GM21381 (cell line): ENCODE data around the gene YTHDF1.

Experiments used
- ATAC-seq: cut with Tn5 transposase; IDR thresholded peaks from one replicate; pipeline ENCODE4 v1.9.1; 2021; ENCODE audit warnings: mild to moderate bottlenecking, moderate library complexity; ENCODE audit not compliant: unreplicated experiment

YTHDF1 gene

DNA sequence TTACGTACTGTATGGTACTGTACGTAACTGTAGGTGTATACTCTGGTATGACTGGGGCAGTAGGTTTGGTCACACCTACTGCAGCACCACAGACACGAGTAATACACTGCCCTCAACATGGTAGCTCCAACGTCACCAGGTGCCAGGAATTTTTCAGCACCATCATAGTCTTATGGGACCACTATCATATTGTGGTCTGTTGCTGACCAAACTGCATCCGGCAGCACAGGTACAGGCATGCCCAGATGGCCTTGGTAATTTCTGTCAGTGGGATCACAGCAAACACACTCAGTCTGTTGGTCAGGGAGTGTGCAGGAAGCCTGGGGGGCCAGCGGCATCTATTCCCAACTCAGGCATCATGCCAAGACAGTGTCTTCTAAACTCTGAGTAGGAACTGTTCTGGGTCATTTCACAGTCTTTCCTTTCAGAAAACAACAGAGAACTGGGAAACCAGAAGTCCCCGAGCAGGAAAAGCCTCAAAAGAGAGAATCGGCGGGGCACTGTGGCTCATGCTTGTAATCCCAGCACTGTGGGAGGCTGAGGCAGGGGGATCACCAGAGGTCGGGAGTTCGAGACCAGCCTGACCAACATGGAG is 5.8 kb downstream of the YTHDF1 start:
- no peak for ATAC-seq

DNA sequence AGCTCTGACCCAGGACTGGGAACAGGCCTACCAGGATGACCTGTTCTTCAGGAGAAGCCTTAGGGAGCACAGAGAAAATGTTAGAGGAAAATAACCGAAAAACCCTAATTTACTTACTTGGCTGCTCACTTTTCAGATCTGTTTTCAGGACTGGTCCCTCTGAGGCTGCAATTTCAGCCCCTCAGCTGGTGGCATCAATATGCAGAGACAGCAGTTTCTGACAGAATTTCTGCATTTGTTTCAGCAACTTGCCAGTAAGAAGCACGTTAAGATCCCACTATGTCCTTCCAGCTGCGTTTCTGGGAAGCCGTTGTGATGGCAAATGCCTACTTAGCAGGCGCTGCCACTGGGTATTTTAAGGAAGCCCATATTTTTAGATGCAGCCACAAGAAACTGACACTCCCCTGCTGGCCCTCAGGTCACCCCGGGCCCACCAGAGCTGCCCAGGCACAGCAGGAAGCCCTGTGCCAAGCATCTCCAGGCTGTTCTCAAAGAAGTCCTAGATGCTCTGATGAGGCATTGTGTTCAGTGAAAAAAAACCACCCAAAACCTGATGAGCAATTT is 7.5 kb downstream of the YTHDF1 start:
- no peak for ATAC-seq

DNA sequence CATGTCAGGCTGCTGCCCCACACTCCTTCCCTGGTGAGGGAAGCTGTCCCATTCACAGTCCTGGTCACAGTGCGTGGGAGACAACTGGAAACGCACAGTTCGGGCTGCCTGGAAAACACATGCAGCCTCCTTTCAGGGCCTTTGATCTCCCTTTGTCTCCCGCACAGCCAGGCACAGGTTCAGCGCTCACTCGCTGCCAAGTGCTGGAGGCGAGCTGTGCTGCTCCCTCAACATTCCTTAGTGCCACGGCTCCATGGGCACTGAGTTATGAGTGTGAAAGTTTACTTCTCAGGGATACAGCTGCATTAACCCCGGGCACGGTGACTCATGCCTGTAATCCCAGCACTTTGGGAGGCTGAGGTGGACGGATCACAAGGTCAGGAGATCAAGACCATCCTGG is 9.1 kb downstream of the YTHDF1 start:
- ATAC-seq = no peak

DNA sequence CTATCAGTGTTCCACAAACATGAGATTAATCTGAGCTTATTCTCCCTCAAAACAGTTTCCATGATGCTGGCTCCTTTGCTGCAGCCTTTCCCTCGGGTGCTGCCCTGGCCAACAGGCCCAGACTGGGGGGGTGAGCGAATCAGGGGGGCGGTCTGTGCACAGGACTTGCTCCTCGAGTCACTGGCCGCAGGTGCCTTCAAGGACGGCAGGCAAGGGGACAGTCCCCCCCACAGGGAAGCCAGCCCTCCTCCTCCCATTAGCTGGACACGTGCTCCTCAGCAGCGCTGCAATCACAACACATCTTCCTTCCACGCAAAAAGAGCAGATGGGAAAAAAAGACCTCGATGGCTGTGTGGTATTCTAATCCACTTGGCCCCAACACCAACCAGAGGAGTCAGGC is 10.0 kb downstream of the YTHDF1 start:
- ATAC-seq = no peak

DNA sequence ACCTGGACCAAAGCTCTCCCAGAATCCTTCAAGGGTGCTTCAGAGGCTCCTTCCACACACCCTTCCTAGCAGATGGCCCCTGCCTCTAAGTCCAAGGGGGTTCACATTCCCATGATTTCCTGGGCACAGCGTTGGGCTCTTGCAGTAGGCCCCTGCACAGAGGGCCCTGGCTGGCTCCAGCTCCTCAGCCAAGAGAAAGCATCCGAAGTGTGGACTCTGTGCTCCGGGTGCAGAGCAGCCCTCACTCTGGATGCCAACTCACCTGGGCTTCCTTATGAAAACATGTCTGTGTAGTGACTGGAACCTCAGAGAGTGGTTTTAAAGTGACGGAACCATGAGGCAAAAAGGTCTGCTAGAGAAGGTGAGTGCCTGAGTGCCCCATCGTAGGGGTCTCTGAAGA is 11.6 kb downstream of the YTHDF1 start:
- ATAC-seq = no peak

DNA sequence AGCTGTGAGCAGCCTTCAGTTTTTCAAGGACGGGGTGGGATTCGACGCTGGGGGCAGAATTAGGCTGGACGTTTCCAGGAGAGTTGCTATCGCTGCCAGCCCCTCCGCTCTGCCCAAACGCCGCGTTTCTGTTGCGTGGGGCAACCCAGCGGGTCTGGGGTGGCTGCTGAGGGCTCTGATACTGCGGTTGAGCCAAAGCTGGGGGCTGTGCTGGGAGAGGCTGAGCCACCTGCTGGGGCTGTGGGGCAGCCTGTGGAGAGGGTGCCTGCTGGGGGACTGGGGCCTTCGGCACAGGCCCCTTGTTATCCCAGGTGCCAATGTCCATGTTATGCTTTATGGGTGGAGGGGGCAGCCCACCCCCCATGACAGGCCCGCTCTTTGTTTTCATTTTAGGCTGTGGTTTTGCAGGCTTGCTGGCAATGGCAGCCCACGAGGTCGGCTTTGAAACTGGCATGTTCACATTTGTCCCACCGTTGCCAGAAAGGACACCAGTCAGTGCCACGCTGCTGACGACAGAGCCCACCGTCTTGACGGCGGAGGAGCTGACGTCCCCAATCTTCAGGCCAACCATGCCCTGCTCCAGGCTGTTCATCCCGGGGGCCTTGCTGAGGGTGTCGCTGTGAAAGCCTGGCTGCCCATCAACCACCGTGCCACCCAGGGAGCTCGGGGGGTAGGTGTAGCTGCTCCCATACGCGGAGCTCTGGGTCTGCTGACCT is 13.0 kb downstream of the YTHDF1 start:
- no peak for ATAC-seq

DNA sequence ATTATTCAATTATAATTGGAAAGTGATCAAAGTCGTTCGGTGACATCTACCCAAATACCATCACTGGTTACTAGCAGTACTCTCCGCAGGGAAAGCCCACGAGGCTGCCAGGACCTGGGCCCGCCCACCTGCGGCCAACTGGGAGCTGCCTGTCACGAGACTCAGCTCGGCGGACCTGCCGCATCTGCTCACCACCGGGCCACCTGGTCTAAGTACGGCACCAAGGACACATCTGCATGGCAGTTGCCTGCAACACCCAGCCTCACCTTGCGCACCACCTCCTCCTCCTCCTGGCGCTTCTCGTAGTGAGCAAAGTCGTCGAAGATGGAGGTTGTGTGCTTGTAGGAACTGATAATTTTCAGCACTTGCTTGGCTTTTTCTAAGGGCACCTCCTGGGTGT is 13.9 kb downstream of the YTHDF1 start:
- ATAC-seq = no peak

DNA sequence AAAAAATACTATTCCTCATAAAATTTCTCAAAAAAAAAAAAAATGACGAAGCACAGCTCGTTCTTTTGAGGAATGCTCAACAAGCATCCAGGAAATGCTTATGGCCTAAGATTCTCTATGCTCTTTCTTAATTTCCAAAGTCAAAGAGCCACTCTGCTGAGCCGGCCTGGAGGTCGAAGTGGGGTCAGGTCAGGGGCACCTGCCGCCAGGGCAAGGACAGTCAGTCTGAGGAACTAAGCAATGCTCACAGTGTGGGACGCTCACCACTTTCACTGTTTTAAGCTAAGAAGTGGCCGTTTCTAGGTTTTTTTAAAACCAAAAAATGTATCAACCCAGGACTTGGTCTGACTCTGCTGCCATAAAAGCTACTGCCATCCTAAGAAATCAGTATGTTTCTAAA is 17.3 kb downstream of the YTHDF1 start:
- ATAC-seq = no peak

DNA sequence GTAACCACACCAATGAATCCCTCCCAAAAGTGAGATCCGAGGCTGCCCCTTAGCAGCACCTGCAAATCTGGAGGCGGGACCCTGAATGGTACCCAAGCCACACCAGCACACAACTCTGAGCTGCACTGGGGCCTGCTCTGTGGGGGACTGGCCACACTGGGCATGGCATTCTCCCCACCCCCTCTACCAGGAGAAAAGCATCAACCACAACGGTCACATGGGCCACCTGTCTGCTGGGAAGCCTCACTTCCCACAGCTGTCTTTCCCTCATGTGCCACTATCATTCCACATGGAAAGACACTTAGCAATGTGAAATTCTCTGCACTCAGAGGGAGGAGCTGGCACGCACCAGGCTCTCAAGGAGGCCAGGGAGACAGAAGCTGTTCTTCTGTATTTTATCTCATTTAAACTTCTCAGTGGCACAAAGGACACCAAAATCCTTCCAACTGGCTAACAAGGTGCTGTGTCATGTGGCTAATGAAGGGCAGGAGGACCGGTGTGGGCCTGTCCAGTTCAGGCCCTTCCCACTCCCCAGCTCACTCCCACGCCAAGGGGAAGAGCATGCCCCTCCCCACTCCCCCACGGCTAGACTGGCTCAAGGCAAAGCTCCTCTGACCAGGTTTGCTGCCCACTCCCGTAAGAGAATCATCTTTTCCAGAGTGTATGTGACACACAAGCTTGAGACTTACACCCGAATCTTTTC is 19.0 kb downstream of the YTHDF1 start:
- no peak for ATAC-seq

DNA sequence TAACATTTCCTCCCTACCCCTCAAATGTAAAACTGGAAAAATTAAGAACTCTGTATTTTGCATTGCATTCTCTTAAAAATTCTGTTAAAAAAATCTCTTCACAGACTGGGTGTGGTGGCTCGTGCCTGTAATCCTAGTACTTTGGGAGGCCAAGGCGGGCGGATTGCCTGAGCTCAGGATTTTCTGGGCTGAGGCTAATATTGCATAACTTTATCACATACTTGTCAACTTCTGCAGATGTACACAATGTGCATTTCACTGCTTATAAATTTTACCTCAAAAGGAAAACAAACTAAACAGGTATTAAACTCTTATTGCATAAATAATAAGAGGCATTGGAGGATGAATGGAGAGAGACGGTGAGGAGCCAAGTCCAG is 21.1 kb downstream of the YTHDF1 start:
- ATAC-seq = no peak

DNA sequence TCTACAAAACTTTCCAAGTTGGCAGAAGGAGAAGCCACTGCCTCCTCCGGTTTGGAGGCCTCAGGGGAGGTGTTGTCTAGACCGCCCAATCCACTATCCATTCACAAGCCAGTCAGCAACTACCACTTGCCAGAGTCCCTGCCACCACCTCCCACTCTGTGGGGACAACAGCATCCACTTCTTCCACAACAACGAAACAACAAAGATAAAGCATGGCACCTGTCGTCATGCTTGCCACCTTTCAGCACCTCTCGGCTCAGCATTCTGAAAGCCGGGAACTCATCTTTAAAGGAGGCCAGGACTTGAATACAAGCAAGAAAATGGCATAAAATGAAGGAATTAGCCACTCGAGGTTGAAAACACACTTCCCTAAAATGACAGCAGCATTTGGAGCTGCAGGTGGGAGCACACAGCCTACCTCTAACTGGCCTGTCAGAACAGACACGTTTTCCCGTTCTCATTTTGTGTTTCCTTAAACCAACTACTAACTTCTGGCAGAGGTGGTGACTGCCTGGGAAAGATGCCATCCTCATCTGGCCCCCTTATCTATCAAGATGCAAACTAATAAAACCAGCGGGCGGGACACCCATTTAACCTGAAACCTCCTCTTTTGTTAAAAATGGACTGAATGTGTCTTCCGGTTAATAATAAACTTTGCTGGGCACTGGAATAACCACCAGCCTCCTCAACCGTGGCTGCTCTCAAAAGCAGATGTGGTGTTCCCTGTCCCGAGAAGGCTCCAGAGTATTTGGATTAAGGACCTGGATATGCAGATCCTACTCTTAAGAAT is 21.7 kb downstream of the YTHDF1 start:
- ATAC-seq = no peak

DNA sequence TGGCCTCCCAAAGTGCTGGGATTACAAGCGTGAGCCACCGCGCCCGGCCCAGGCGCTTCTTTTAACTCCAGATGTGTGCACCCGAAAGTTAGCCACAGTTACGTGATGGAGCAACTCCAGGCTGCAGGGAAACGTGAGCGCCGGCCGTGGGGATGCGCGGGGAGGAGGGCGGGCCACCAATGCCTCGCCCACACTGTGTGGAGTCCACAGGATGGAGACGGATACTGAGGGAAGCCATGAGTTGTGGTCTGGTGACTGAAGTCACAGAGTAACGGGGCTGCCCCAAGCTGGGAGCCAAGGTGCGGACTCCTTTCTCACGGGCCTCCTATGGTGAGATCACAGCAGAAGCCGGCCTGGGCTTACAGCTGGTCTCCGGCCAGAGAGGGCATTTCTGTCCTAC is 23.2 kb downstream of the YTHDF1 start:
- no peak for ATAC-seq

DNA sequence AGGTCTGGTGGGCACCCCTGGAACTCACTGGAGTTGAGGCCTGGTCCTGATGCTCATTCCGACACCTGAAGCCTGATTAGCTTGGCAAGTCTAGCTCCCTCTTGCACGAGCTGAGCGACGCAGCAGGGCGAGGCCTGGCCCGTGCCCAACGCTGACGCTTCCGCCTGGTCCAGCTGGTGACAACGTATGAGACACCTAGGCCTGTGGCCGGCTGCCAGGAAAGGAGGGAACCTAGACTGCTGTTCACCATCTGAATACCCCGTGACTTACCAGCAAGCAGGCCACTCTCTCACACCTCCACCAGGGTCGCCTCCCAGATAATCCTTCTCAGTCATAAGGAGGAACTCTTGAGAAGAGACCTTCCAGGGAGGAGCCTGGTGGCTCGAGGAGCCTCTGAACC is 24.5 kb downstream of the YTHDF1 start:
- ATAC-seq = no peak

DNA sequence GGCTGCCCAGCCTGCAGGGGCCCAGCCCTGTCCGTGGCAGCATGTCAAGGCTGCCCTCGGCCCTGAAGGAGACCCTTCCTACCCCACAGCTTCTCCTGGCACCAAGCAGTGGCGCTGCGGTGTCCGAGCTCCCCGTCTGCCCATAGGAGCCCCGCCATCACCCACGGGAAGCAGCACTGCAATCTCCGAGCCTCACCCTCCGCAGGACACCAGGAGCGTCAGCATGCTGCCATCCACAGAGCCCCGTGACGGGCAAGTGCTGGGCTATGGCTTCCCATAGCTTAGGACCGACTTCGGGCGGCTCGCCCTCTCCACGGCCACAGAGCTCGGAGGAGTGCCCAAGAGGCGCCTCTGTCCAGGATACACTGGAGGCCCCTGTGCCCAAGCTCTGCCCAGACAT is 25.1 kb downstream of the YTHDF1 start:
- ATAC-seq = no peak

DNA sequence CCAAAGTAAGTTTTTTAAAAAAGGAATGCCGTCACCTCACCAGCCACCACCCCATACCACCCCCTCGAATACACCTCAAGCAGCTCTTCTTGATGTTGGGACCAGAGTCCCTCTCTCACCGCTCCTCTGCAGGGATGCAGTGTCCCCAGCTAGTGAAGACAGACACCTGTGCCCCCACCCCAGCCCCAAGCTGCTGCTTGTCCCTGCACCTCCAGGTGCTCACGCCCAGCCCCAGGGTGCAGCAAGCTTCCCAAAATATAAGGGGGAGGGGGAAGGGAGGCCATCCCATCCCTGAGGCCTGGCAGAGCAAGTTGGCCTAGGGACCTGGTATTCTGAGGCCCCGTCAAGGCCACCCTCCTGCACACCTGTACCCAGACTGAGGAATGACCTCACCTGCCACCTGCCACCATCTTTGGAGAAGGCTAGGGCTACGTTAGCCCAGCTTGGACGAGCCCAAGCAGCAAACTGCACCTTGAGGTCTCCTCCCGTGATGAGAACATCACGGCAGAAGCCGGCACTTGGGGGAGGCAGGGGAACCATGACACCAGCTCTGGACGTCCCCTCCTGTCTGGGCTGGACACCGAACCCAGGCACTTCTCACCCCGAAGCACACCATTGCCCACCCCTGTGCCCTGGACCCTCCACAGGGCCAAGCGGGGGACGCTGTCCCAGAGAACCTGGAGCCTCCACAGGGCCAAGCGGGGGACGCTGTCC is 25.9 kb downstream of the YTHDF1 start:
- no peak for ATAC-seq

DNA sequence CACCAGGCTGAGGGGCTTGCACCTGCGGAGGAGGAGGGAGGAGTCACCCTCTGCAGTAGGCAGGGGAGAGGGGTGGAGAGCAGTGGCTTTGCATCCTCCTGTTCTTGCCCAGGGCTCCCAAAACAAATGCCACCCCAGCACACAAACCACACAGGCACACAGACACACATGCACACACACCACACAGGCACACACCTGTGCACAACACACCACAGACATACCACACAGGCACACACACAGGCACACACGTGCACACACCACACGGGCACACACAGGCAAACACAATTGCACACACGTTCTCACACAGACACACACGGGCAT is 26.6 kb downstream of the YTHDF1 start:
- ATAC-seq = no peak

DNA sequence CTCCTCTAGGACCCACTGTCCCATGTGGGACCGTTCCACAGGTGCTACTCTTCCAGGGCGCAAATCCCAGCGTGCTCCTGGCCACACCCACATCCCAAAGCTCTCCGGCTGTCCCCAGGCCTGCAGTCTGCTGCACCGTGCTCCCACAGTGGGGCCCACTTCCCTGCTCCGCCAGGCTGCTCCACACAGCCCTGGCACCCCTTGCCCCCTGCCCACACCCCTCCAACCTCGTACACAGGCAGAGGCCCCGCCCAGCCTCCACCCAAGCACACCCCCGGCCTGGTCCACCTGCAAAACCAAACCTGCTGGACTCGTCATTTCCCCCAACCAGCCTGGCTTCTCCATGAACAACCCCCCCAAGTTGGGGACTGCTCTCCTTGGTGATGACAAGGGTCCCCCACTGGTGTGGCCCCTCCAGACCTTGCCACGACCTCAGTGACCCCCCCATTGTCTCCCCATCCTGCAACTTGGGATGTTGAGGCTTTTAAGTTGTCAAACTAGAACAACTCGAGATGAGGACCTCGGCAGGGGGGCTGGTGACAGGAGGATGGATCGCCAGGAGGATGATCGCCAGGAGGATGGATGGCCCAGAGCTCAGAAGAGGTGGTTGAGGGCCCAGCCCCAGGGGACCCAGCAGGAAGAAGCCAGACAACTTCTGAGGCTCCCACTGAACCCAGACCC is 27.1 kb downstream of the YTHDF1 start:
- ATAC-seq = no peak

DNA sequence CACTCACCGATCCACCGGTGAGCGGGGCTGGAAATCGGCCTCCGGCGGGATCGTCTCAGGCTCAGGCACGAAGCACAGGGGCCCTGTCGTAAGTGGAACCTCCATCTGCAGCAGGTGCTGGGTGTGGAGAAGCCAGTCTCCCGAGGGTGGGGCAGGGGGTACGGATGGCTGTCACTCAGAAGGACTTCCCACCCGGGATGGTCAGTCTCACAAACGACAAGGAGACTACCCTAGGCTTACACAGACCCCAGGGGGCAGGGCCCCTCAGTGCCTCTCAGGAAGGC is 27.8 kb downstream of the YTHDF1 start:
- ATAC-seq = no peak

DNA sequence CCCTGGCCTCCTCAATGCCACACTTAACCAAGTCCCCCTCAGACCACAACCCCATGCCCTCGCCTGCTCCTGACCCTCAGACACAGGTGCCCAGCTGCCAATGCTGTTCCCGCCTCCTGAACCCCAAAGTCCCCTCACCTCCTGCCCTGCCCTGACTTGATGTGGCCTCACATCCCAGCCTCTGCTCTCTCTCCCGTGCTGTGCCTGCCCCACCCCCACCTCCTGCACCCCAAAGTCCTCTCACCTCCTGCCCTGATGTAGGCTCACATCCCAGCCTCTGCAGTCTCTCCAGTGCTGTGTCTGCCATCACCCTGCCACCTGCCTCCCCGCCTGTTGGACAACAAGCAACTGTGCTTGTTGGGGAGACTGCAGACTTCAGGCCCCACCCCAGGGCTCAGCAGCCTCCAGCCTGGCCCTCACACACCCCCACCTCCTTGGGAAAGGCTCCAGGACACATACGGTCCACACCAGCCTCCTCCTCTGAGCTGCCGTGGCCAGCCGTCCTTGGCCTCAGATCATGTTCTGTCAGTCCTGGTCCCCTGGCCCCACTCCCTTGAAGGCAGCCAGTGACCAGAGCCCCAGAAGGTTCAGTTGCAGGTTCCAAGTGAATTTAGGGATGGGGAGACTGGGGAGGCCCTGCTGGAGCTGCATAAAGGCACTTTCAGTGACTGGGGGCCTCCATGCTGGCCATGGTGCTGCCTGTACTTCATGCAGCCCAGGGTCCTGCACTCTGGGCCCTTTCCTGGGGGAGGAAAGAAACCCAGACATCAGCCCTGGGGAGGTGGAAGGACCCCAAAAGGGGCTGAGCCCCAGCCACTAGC is 28.4 kb downstream of the YTHDF1 start:
- no peak for ATAC-seq
